GM10266 (cell line): ENCODE results near the gene CCNI2.
A peak's percentile ranks its signal among the peaks of the same experiment; 100 is the strongest.

ENCODE experiments used
- DNase-seq: peaks from one replicate; pipeline ENCODE4 v3.0.0; 2012; ENCODE audit errors: extremely low spot score
- TF ChIP-seq, protein P1 (sequence below): IDR thresholded peaks from 2 replicates; pipeline ENCODE4 v1.5.1; 2012; ENCODE audit warnings: mild to moderate bottlenecking, low read depth; ENCODE audit not compliant: control insufficient read depth, insufficient read depth; ENCODE audit errors: missing control alignments

CCNI2 gene

DNA sequence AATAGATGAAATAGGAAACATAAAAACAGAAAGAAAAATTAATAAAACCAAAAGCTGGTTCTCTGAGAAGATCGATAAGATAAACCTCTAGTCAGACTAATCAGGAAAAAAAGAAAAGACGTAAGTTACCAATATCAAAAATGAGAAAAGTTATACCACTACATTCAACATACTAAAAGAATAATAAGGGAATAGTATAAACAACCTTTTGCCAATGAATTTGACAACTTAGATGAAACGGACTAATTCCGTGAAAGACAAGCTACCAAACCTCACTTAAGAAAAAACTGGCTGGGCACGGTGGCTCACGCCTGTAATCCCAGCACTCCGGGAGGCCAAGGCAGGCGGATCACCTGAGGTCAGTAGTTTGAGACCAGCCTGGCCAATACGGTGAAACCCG lies 17.3 kb upstream of the CCNI2 start:
- TF ChIP-seq, protein P1, sequence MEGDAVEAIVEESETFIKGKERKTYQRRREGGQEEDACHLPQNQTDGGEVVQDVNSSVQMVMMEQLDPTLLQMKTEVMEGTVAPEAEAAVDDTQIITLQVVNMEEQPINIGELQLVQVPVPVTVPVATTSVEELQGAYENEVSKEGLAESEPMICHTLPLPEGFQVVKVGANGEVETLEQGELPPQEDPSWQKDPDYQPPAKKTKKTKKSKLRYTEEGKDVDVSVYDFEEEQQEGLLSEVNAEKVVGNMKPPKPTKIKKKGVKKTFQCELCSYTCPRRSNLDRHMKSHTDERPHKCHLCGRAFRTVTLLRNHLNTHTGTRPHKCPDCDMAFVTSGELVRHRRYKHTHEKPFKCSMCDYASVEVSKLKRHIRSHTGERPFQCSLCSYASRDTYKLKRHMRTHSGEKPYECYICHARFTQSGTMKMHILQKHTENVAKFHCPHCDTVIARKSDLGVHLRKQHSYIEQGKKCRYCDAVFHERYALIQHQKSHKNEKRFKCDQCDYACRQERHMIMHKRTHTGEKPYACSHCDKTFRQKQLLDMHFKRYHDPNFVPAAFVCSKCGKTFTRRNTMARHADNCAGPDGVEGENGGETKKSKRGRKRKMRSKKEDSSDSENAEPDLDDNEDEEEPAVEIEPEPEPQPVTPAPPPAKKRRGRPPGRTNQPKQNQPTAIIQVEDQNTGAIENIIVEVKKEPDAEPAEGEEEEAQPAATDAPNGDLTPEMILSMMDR: no peak
- no peak for DNase-seq

DNA sequence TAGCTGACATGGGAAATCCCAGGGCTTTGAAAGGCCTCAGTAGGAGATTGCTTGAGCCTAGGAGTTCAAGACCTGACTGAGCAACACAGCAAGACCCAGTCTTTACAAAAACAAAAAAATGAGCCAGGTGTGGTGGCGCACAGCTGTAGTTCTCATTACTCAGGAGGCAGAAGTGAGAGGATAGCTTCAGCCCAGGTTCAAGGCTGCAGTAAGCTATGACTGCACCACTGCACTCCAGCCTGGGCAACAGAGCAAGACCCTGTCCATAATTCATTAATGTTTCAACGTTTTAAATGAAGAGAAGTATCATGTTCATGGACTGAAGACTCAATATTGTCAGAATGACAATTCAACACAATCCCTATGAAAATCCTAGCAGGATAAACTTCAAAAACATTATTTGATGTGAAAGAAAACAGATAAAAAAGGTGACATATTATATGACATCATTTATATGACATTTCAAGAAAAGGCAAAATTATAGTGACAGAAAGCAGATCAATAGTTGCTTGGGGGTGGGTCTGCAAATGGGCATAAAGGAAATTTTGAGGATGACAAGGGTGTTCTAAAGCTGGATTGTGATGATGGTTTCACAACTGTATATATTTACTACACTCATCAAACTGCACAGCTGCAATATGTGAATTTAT lies 13.6 kb upstream of the CCNI2 start:
- DNase-seq: no peak
- TF ChIP-seq, protein P1: no peak

DNA sequence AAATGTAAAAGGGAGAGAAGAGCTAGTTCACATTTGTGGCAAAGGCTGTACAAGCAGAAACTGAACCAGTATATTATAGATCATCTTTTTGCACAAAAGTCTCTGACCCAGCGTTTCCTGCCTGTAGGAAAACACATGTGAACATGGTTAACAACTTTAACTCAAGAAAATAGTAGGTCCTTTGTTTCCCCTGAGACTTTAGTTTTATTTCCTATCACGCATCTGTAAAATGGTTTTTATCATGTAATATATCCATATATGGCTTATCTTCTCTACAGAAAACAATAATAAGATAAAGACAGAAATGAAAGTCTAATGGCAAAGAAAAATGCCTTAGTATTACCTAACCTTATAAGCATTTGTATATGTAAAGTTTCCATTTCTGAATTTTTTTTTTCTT lies 12.5 kb upstream of the CCNI2 start:
- no peak for DNase-seq
- TF ChIP-seq, protein P1: no peak

DNA sequence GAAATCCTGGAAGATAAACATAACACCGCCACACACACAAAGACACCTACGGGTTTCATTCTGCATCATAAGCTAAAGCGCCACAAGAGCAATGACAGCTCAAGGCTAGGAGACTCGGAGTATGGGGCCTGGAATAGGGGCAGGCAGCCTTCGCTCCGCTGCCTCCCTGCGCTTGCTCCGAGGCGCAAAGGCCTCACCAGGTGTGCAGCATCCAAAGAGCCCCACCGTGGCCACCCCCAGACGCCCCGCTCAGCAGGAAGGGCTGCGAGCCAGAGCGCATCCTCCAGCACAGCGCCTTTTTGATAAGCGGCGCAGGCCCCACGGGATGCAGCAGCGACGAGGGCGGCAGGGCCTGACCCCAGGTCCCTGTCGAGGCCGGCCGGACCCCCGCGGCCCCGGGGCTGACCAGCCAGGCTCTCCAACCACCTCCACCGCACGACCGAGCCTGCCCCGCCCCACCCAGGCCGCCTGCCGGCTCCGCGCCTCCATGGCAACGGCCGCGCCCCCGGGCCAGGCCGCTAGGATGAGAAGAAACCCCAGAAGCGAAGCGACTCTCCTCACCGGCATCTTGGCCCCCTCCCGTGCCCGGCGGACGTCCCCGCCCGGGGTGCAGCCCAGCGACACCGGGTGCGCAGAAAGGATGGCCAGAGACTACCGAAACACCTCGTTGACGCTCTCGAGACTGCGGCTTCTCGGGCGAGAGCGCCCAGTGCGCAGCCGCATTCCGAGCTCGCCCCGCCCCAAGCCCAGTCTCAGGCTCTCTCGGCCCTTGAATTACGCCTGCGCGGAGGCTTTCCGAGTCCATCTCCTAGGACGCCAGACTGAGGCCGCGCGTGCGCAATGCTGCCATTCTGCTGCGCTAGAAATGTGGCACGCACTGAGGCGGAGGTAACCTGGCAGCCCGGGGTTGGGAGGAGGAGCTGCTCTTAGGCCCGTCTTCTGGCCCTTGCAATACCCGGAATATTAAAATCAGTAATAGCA lies 10.1 kb upstream of the CCNI2 start, which contains the start of gene KIF3A:
Gene KIF3A (minus strand): TSS at position 694 of the 981 bp plus-strand sequence. CDS start 127 bp downstream, at position 567.
- TF ChIP-seq, protein P1: no peak
- DNase-seq: peak; percentile 100

DNA sequence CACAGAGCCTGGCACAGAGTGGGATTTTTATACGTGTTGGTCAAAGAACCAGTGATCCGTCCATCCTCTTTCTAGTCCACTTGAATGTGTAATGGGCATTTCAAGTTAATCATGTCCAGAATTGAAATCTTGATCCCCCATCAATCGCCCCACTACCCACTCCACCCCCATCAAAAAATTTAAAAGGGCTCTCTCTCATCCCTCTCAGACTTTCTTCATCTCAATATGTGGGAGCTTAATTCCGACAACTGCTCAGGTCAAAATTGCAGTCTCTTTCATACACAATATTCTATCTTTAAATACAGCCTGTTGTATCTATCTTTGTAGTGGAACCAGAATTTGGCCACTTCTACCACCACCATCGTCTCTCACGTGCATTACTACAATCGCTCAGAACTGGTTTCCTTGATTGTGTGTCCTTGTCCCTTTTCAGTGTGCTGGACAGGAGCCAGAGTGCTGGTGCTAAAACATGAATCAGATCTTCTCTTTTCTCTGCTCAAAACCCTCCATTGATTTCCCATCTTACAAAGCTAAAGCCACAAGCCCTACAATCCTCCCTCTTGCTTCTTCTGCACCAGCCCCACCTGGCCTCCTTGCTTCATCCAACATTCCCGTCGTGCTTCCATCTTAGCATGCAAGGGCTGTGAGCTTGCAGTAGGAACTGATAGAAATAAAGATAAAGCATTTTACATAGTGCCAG lies 9.1 kb upstream of the CCNI2 start:
- TF ChIP-seq, protein P1: no peak

DNA sequence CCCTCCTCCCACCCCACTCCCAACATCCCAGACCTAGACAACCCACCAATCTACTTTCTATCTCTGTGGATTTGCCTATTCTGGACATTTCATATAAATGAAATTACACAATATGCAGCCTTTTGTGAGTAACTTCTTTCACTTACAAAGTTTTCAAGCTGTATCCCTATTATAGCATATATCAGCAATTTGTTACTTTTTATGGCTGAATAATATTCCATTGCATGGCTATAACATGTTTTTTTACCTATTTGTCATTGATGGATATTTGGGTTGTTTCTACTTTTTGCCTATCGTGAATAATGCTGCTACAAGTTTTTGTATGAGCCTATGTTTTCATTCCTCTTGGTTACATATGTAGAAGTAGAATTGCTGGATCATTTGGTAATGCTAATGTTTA lies 8.0 kb upstream of the CCNI2 start:
- TF ChIP-seq, protein P1: no peak

More for the DNA sequence above, 9.1 kb upstream of the CCNI2 start:
- DNase-seq: no peak

More for the DNA sequence above, 8.0 kb upstream of the CCNI2 start:
- no peak for DNase-seq
